Measurements from ENCODE around the gene MRPS5. TPM values are rescaled to one million over a fixed set of nuclear protein-coding genes. Genes with fewer than 3 reads are reported as not detected.

Gene MRPS5
- total RNA-seq, 1 donor from 2014 or later, result 66.1 TPM

DNA sequence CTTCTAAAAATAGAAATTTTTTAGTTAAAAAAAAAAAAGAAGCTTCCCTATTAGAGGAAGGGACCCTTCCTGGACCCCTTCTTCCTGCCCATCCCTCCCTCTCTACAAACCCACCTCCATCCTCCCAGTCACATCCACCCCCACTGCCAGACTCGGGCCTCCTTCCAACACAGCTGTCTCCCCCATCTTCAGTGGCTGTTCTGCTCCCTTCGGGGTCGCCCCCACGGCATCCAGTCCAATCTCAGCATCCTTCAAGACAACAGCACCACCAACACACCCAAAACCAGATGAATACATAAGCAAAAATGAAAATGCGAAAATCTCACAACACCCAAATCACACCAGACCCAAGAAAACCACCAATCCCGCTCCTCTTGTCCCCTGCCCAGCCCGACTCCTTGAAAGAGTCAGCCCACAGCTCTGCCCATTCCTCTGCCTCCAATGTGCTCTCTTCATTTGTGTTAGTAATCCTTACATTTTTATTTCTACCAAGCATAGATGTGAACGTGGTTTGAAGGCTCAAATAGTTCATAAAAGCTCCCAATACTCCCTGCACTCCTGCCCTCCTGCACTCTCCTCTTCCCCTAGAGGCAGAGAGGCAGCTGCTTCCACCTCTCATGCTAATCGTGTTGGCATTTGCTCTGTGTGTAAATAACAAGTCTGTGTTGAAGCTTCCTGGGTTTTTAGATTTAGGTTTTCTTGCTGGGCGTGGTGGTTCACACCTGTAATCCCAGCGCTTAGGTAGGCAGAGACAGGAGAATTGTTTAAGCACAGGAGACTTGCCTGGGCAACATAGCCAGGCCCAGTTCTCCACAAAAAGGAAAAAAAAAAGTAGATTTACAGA, 59.1 kb downstream of the MRPS5 start:
- DNase-seq (ENCODE audit: low read depth), result no peak
- TF ChIP-seq, protein P1, sequence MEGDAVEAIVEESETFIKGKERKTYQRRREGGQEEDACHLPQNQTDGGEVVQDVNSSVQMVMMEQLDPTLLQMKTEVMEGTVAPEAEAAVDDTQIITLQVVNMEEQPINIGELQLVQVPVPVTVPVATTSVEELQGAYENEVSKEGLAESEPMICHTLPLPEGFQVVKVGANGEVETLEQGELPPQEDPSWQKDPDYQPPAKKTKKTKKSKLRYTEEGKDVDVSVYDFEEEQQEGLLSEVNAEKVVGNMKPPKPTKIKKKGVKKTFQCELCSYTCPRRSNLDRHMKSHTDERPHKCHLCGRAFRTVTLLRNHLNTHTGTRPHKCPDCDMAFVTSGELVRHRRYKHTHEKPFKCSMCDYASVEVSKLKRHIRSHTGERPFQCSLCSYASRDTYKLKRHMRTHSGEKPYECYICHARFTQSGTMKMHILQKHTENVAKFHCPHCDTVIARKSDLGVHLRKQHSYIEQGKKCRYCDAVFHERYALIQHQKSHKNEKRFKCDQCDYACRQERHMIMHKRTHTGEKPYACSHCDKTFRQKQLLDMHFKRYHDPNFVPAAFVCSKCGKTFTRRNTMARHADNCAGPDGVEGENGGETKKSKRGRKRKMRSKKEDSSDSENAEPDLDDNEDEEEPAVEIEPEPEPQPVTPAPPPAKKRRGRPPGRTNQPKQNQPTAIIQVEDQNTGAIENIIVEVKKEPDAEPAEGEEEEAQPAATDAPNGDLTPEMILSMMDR (IDR thresholded peaks at IDR 0.05; ENCODE audit: insufficient read depth, low read length, poor library complexity, severe bottlenecking), result no peak
- Histone ChIP-seq H3K4me3 (ENCODE audit: low read depth, low read length) (no peak overlapping the region), H3K36me3 (ENCODE audit: control insufficient read depth, insufficient read depth, low read length) (no peaks in the 10 kb centered on the region), H3K27me3 (ENCODE audit: control insufficient read depth, insufficient read depth, low read length) (no peaks in the 10 kb centered on the region)

DNA sequence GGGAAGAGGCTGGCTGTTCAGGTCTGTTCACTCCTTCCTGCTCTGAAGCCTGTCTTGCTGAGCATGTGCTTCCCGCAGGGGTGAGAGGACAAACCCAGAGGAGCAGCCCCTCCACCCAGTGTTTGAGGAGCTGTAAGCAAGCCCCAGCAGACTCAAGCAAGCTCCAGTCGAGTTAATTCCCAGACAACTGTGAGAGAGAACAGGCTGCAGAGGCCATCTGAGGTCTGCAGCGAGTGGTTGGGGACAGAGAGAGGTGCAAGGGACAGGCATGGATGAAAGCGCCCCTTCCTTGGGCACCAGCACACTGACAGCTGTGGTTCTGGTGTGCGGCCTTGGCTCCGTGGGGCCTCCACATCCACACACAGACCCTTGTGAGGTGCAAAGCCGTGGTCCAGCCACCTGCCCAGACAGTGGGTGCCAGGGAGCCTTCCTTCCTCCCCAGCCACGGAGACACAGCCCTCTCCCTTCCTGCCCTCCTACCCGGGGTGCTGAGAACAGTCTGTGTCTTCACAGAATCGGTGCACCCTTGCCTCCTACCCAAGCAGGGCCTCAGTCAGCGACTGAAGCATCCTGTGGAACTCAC, 59.9 kb downstream of the MRPS5 start:
- TF ChIP-seq, protein P1 (IDR thresholded peaks at IDR 0.05; ENCODE audit: insufficient read depth, low read length, poor library complexity, severe bottlenecking), result no peak
- DNase-seq (ENCODE audit: low read depth), result no peak
- no peak overlapping the region for H3K4me3 ChIP-seq (ENCODE audit: low read depth, low read length)
- no peaks in the 10 kb centered on the region for H3K27me3 ChIP-seq (ENCODE audit: control insufficient read depth, insufficient read depth, low read length)
- H3K36me3 ChIP-seq (ENCODE audit: control insufficient read depth, insufficient read depth, low read length), result no peaks in the 10 kb centered on the region

DNA sequence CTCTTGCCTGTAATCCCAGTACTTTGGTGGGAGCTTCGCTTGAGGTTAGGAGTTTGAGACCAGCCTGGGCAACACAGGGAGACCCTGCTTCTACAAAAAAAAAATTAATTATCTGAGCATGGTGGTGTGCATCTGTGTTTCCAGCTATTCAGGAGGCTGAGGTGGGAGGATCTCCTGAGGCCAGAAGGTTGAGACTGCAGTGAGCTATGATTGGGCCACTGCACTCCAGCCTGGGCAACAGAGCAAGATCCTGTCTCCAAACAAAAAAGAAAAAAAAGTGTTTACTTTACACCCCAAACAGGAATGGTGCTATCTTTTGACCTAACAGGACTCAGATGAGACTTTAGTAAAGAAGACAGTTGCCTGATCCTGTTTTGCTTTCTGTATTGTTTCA, 60.5 kb downstream of the MRPS5 start:
- Histone ChIP-seq H3K27me3 (ENCODE audit: control insufficient read depth, insufficient read depth, low read length) (no peaks in the 10 kb centered on the region), H3K36me3 (ENCODE audit: control insufficient read depth, insufficient read depth, low read length) (no peaks in the 10 kb centered on the region), H3K4me3 (ENCODE audit: low read depth, low read length) (no peak overlapping the region)
- no peak for DNase-seq (ENCODE audit: low read depth)
- TF ChIP-seq, protein P1 (IDR thresholded peaks at IDR 0.05; ENCODE audit: insufficient read depth, low read length, poor library complexity, severe bottlenecking), result no peak

DNA sequence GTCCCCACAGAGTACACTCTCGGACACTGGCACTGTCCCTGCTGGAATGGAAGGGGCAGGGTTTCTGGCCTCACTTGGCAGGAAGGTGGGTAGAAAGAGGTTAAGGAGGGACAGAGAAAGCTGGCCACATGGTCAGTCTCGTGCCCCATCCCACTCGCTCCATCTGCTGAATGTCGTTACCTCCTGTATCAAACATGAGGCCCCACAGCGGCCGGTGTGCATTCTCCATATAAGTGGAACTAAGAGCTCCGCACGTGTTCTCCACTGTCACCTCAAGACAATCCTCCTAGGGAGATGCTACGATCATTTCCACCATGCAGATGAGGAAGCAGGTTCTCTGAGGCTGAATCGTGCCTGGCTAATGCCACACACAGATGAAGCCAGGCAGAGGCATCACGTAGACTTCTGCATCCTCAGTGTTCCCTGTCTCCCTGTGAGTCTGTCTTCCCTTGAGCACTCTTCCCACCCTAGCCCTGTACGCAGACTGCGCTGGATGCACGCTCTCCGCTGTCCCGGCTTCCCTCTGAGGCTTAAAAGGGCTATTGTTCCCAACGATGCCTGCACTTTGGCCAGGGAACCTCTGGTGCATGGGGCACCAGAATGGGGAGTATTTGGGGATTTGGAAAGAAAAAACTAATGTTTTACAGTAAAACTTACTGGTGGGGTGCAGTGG, 61.0 kb downstream of the MRPS5 start:
- Histone ChIP-seq H3K27me3 (ENCODE audit: control insufficient read depth, insufficient read depth, low read length) (no peaks in the 10 kb centered on the region), H3K4me3 (ENCODE audit: low read depth, low read length) (no peak overlapping the region), H3K36me3 (ENCODE audit: control insufficient read depth, insufficient read depth, low read length) (no peaks in the 10 kb centered on the region)
- DNase-seq (ENCODE audit: low read depth), result no peak
- TF ChIP-seq, protein P1 (IDR thresholded peaks at IDR 0.05; ENCODE audit: insufficient read depth, low read length, poor library complexity, severe bottlenecking), result no peak

DNA sequence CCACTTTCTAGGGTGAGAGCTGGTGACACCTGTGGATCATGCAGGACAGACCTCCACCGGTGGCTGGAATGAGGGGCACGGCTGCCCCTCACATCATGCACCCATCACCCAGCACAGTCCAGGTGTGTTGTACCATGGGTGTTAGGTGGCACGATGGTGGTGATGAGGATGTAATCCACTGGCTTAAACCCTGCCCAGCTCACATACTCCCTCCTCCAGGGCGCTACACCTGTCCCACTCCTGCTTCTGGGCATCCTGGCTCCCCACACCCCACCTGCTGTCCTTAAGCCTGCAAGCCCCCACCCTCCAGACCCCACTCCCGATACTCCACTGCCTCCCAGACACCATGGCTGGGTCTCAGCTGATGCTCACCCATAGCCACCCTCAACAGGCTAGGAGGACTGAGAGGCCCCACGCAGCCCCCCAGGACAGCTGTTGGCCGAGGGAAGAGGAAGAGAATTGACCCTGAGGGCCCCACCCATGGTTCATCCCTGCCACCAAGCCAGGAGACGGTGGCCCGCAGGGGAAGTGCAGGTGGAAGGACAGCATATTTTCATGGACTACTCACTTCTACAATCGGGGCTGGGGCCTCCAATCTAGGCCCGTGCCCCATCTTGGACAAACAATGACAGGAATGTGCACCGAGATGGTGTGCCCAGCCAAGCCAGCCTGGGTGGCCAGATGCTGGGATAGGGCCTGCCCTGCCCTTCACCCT, 61.8 kb downstream of the MRPS5 start:
- no peaks in the 10 kb centered on the region for H3K36me3 ChIP-seq (ENCODE audit: control insufficient read depth, insufficient read depth, low read length)
- no peak for DNase-seq (ENCODE audit: low read depth)
- TF ChIP-seq, protein P1 (IDR thresholded peaks at IDR 0.05; ENCODE audit: insufficient read depth, low read length, poor library complexity, severe bottlenecking), result no peak
- H3K4me3 ChIP-seq (ENCODE audit: low read depth, low read length), result no peak overlapping the region
- H3K27me3 ChIP-seq (ENCODE audit: control insufficient read depth, insufficient read depth, low read length), result no peaks in the 10 kb centered on the region

Data from kidney epithelial cell (primary cell).